Retina (tissue), 1 donor: Measurements from ENCODE around the gene WDR7.
"Not testable (repeated sequence)": the region's sequence is repeated elsewhere in the genome, so short reads cannot be mapped to it uniquely, and the experiment has no call there.

Experiments
- DNase-seq: peaks from one replicate; pipeline ENCODE4 v3.0.0-alpha.2; 2016

Gene WDR7

GRCh38 chr18:56650944-56651770 is at the start of gene WDR7:
Gene WDR7 (plus strand): TSS chr18:56651359. CDS start chr18:56672516, 21,157 bp downstream.
- peak; percentile 96 for DNase-seq

GRCh38 chr18:56606618-56607017 is 44.5 kb upstream of the WDR7 start:
- DNase-seq = no peak

DNA sequence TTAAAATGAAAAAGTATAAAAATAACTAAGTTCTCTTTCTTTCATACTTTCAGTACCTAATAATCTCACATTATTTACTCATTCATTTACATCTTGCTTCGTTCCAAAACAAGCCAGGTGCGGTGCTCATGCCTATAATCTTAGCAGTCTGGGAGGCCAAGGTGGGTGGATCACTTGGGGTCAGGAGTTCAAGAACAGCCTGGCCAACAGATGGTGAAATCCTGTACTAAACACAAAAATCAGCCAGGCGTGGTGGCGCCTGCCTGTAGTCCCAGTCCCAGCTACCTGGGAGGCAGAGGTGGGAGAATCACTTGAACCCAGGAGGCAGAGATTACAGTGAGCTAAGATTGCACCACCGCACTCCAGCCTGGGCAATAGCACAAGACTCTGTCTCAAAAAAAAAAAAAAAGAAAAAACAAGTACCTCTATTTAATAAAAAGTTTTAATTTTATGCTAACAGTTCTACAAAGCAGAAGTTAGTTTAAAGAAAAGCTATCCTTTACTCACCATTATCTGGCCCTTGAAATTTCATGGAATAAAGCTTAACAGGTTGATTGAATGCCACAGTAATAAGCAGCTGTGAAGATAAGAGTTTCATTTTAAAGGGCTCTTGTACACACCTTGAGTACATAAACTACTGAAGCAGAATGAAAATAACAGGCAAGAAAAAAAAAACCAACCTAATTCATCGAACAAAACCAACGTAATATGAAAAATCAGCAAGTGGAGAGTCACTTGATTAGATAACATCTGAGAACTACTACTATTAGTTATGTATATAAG is 35.2 kb upstream of the WDR7 start:
- DNase-seq = no peak

DNA sequence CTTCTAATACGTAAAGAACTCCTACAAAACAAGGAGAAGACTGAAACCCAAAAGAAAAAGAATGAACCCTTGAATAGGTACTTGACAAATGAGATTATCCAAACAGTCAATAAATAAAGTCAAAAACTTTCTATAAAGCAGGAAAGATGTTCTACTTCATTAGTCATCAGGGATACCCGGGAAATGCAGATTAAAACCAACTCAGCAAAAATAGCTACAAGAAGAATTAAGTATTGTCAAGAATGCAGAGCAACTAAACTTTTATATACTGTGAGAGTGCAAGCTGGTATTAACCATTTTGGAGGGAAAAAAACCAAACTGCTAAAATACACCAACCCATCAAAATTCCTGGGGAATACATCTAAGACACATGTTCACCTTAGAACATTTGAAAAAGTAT is 23.2 kb upstream of the WDR7 start:
- DNase-seq = no peak

GRCh38 chr18:56632070-56633022 is 18.8 kb upstream of the WDR7 start:
- no peak for DNase-seq

DNA sequence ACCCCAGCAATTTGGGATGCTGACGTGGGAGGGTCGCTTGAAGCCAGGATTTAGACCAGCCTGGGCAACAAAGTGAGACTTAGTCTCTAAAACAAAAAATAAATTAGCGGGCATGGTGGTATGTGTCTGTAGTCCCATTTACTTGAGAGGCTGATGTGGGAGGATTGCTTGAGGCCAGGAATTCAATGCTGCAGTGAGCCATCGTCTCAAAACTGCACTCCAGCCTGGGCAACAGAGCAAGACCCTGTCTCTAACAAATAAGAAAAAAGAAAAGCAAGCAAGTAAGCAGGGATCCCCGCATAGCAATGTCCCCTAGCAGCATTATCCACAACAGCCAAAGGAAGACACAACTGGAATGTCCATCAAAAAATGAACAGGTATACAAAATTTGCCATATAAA is 16.2 kb upstream of the WDR7 start:
- DNase-seq = no peak

DNA sequence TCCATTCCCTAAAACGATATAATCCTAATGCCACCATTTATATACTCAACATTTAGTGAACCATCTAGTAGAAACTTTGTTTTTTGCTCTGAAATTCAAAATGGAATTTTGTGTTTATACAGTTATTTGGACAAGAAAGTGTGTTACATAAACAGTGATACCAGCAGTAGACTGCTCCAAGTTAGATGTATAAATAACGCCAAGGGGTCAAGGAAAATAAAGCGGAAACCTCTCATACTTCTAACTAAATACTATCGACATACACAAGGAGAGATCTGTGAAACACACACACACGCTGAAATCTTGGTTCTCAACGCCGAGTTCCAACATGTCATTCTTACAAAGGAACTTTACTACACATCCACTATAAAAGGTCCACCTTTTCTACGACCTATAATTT is 14.0 kb upstream of the WDR7 start:
- DNase-seq = no peak

DNA sequence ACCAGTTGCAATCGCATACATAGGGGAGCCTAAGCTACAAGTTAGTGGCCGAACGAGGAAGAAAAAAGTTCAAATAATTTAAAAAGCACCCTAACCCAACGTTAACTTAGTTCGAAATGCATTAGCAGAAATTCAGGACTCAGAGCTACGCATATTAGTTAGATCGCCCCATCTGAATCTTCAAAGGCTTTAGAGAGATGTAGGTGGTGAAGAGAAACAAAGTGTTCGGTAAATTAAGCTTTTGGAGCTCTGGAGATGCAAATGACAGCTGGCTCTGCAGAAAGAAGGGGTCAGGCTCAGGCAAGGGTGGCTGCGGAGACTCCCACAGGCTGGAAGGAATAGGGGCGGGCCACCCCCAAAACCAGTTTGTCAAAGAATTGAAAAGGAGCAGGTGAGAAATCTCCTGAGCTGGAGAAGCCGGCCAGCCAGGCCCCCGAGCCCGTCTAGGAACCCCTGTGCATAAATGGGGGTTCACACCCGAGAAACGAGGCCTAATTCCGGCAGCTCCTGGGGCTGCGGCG is 13.4 kb upstream of the WDR7 start:
- no peak for DNase-seq

DNA sequence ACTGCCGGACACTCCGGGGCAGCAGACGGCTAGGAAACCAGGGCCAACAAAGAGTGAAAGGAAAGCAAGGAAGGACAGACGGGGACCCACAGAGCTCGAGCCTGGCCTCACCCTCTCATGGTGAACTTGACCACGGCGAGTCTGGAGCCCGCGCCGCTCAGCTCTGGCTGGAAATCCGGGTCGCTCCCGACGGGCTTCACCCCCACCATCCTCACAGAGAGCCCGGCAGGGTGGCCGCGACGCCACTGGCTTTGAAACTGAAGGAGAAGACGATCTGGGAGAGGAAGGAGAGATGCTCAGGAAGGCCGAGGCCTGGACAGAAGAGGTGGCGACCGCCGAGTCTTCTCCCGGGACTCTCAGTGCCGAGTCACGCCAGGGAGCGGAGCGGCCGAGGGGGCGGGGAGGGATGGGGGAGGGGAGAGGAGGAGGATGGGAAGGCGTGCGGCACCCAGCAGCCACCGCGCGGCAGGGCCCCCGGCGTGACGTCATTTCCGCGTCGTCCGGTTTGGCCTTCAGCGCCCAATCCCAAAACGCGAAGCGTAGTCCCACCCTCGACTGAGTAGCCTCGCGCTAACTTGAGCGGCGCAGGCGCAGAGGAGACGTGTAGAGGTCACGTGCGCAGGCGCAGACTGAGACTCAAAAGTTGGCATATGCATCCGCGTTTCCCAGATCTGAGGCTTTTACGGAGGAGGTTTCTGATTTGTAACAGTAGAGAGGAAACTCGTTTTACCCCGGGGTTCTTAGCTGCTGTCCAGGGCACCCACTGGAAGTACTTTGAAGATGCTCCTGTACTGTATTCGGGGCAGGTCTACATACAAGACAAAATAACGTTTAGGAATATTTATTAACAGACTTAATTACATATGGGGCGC is 12.7 kb upstream of the WDR7 start, which contains the start of gene TXNL1:
Gene TXNL1, minus strand, starts transcription at position 361 of the 872 bp plus-strand sequence. Its CDS starts 152 bp downstream, at position 209.
- DNase-seq = peak; percentile 96

DNA sequence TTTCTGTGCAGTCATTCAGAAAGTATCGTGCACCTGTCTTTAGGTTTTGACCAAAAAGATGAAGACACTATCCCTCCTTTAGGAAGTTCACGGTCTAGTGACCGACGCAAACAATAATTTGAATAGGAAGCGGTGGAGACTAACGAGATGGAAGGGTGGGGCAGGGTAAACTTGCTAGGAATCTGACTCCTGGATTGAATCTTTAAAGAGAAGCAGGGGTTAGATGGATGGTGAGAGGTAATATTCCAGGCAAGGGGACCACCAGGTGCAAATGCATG is 12.1 kb upstream of the WDR7 start:
- no peak for DNase-seq

DNA sequence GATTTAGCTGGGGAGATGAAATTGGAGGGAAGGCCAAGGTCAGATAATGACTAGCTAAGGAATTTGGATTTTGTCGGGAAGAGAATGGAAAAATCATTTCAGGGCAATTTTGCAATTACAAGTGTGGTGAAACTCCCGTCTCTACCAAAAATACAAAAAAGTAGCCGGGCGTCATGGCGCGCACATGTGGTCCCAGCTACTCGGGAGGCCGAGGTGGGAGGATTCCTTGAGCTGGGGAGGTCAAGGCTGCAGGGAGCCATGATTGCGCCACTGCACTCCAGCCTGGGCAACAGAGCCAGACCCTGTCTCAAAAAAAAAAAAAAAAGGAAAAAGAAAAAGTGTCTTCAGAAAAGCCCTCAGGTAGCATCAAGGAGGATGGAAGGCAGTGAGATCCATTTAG is 11.6 kb upstream of the WDR7 start:
- DNase-seq = no peak

GRCh38 chr18:56641714-56642337 is 9.3 kb upstream of the WDR7 start:
- DNase-seq = no peak

DNA sequence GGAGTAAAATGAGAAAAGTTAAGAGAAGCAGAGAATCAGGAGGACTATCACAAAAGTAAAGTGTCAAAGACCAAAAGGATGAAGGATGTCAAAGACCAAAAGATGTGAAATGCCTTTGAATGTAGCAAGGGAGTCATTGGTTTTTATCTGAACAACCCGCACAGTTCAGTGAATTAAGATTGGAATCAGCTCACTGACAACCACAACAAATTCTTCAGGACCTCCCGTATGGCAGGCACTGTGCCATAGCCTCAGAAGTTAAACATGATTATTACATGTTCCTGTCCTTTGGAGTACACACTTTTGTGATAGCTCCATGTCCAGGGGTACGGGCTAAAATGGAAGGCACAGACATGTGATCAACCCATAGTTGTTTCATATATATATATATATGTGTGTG is 7.8 kb upstream of the WDR7 start:
- DNase-seq = no peak

DNA sequence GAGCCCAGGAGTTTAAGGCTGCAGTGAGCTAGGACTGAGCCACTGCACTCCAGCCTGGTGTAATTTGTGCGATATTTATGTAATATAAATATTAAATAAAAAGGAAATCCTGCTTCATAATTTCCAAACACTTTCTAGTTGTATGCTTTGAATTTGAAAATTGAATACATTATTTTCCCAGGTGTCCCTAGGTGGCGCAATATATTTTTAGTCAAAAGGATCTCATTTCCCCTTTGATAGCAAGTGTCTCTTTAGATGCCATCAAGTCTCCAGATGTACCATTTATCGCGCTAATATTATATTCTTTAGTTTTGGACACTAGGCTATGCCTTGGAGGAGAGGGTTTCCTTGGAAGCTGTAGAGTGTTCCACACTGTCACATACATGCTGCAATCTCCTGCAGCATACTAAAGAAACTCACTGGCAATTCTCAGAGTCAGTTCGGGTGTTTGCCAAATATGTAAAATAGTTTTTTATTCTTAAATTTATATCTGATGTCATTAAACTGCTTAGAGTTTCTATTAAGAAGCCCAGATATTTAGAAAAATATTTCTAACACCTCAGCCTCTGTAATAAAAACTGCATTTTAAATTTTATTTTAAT is 5.6 kb upstream of the WDR7 start:
- no peak for DNase-seq

- no peak for DNase-seq
Measured at GRCh38 chr18:56647071-56647470, 4.1 kb upstream of the WDR7 start.

DNA sequence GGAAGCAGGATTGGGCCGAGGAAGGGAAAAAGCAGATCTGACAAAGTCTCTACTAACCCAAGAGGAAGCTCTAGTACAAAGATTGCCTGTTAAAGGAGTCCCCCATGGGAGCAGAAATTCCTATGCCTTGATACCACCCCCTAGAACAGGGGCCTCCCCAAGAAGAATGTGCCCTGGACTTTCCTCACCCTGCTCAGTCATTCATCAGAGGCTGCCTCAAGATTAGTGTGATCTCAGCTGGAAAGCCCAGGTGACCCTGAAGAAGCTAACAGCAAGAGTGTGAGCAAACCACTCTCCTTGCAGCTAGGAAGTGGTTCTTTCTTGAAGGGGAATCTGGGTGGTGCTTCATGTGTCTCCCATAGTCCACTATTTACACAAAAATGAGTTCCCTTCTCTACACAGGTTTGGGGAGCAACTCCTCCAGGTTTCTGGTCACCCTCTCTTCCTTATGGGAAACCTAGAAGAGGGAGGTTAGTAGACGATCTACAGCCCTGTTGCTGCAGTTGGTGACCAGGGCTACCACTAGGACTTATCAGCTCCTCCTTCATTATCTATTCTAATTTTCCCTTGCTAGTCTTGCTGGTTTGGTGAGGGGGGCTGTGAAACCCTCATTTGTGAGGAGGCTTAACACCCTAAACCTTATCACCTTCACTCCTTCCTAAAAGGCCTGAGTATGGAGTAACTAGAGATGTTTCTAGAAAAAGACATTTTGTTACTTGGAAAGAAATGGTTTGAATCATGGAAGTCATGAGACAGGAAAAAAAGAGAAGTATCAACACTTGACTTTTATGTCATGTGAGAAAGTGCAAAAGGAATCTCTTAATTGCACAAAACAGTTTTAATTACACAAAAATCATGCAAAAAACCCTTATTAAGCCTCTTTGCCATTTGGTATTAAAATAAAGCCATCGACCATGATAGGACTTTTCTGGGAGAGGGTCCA is 2.9 kb upstream of the WDR7 start:
- no peak for DNase-seq

DNA sequence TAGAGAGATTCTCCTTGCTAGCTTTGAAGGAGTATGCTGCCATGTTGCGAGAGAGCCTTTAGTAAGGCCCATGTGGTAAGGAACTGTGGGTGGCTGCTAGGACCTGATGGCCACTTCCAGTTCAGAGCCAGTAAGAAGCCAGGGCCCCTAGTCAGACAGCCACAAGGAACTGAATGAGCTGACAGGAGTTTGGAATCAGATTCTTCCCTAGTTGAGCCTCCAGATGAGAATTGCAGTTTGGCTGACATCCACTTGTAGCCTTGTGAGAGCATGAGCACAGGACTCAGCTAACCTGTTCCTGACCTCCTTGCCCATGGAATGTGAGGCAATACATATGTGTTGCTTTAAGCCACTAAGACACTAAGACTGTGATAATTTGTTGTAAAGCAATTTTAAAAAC is 1.2 kb upstream of the WDR7 start:
- DNase-seq = no peak

DNA sequence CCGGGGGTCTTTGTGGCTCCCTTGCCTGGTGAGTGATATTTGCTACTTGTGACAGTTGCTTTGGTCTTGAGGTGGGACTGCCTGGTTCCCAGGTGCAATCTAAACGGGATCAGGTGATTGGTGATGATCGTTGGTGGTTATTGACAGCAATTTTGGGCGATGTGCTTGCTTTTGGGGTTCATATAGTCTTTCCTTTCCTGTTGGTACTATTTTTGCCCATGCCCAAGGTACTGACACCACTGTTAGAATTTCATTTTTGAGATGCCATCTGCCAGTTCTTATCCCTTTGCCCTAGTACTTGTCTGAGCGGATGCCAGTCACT is 573 bp downstream of the WDR7 start:
- no peak for DNase-seq

DNA sequence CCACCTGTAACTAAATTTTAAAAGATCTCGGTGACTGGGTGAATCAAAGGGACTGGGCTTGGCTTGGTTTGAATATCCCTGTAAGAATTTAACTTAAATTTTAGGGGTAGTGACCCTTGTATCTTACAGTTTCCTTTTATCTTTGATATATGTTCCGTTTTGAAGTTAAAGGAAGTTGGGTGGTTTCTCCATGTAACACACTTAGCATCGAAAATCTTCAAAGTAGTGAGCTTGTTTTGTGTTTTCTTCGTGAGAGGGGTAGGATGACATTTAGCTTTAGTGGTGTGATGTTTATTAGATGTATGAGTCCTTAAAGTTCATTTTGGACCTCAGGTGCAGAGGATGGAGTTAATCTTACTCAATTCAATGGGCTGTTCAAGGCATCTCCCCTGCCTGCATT is 1.6 kb downstream of the WDR7 start:
- DNase-seq = no peak

- not testable (repeated sequence) for DNase-seq
Measured at GRCh38 chr18:56654280-56654679, 3.1 kb downstream of the WDR7 start.
